HG03571 (cell line): ENCODE data around the gene UBAC2.

Experiments
- ATAC-seq: cut with Tn5 transposase; IDR thresholded peaks from one replicate; pipeline ENCODE4 v1.9.1; 2021; ENCODE audit not compliant: unreplicated experiment

UBAC2 gene, protein sequence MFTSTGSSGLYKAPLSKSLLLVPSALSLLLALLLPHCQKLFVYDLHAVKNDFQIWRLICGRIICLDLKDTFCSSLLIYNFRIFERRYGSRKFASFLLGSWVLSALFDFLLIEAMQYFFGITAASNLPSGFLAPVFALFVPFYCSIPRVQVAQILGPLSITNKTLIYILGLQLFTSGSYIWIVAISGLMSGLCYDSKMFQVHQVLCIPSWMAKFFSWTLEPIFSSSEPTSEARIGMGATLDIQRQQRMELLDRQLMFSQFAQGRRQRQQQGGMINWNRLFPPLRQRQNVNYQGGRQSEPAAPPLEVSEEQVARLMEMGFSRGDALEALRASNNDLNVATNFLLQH

DNA sequence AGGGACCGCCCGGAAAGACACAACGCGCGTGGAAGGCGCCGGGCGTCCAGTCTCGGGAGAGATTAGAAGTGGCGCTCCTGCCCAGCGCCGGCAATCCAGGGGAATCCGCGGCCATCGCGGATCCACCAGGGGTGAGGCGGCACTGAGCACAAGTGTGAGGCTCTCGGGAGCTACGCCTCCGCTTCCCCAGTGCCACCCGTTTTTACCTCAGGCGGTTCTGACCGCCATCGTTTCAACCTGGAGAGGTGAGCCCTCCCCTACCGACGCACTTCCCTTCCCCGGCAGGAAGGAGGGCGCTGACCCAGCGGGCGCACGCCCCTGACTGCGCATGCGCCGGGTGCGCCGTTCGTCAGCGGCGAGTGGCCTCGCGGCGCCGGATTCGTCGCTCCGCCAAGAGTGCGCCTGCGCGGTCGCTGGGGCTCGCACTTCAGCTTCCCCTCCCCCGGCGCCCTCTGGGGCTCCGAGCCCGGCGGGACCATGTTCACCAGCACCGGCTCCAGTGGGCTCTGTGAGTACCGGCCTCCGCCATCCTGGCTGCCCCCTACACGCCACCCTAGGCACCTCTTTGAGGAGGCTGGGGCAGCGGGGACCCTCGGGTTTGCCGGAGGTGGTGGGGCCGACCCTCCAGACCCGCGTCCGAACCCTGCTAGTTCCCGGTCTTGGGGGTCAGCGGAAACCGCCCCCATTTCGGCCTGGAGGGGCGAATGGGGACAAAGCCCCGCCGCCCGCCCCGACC is at the start of gene UBAC2:
Gene UBAC2 (plus strand): TSS at position 423 of the 736 bp plus-strand sequence. CDS start 55 bp downstream, at position 478.
- peak; percentile 63 for ATAC-seq

DNA sequence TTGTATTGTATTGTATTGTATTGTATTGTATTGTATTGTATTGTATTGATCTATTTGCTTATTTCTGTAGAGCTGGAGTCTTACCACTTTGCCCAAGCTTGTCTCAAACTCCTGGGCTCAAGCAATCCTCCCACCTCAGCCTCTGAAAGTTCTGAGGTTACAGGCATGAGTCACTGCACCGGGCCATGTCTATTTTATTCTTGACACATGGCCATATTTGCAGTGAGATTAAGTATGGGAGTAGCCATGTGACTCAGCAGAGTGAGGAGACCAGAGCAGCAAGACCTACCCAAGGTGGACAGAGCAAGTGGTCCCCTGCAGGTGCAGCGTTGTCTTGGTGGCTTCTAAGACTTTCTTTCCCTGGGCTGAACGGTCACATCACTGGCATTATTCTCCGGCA is 49.1 kb upstream of the UBAC2 start:
- ATAC-seq: peak; percentile 77

DNA sequence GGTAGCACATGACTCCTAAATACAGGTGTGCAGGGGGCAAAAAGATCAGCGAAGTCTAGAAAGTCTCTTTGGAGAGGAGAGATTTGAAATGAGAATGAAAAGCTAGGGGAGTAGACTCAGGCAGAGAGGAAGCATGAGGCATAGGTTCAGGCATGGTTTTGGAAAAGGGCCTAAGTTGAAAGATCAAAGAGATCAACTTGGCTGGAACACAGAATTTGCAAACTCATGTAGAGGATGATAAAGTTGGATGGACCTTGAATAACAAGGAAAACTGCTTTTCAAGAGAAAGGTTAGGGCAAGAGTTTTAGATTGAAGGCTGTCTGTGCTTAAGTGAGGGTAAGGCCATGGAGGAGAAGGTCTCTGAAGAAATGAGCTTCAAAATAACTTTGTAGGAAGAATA is 47.4 kb upstream of the UBAC2 start:
- ATAC-seq: no peak

DNA sequence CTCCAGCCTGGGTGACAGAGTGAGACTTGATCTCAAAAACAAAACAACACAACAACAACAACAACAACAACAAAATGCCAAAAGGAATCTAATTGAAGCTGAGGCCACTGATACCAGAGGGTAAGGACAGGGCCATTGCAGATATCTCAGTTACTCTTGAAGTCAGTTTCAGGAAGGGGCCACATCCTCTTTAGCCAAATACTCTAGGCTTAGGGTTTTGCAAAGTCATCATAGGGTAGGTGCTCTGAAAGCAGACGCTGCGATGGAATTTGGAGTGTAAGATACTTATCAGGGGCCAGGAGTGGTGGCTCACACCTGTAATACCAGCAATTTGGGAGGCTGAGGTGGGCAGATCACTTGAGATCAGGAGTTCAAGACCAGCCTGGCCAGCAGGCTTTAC is 46.6 kb upstream of the UBAC2 start:
- no peak for ATAC-seq

DNA sequence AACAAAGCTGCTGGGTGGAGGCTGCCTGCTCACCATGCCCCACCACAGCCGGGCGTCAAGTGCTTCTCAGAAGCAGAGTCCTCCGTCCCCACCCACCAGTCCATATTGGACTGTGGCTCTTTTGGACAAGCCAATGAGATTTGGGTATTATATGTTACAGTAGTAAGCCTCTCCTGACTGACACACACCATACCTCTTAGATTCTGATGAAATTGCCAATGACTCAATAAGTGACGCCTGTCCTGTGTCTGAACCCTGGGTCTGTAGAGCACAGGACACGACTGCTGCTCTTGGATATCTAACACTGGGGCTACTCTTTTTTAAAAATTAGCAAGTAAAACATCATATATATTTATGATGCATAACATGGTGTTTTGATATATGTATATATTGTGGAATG is 44.8 kb upstream of the UBAC2 start:
- ATAC-seq: no peak

DNA sequence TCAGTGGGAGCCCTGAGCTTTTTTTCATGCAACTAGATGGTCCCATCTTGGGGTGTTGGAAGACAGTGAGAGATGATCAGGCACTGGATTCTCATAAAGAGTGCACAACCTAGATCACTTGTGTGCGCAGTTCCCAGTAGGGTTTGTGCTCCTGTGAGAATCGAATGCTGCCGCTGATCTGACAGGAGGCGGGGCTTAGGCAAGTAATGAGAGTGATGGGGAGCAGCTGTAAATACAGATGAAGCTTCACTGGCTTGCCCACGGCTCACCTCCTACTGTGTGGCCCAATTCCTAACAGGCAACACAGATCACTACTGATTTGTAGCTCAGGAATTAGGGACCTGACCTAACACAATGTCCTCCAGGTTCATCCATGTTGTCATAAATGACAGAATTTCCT is 43.6 kb upstream of the UBAC2 start:
- no peak for ATAC-seq

DNA sequence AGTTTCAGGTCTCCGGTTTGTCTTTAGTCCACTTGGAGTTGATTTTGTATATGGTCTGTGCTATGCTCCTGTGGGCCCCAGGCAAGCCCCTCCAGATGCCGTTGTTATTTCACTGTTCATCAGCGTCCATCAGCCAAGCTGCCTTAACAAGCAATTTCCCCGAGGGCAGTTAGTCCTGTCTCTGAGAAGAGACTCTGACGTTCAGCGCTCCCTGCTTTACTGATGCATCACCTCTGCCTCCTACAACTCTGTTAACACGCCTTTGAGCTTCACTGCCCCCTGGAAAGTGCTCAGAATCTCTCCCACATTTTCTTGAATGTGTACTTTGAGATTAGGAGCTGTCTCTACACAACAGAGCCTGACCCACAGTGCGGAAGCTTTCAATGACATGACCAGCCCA is 41.8 kb upstream of the UBAC2 start:
- no peak for ATAC-seq

DNA sequence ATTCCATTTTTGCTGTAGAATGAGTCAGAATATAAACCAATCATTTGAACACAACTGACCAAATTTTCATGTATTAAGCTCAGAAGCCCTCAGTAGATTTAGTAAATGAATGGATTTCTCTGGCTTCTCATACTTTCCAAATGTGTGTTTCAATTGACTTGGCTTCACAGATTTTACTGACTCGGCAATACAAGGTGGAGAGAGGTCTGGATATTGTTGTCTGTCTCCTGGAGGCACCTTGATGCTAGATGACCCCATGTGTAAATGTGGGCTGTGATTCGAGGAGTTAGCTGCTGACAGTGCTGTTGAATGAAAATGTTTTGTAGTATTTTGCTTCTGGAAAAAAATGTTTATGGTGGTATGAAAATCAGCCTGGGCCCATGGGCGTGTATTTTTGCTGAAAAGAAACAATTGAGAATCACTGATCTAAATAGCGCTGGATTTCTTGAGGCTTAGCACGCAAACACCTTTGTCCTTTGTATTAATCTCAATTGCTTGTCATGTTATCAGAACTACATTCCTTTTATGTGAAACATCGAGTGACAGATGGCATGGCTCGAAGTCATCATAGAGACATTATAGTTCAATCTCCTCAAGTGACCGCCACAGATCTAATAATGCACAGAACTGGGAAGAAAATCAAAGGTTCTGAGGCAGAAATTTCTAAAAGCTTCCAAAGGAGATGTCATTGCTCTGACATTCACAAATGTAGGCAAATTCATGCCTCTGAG is 41.2 kb upstream of the UBAC2 start:
- no peak for ATAC-seq

DNA sequence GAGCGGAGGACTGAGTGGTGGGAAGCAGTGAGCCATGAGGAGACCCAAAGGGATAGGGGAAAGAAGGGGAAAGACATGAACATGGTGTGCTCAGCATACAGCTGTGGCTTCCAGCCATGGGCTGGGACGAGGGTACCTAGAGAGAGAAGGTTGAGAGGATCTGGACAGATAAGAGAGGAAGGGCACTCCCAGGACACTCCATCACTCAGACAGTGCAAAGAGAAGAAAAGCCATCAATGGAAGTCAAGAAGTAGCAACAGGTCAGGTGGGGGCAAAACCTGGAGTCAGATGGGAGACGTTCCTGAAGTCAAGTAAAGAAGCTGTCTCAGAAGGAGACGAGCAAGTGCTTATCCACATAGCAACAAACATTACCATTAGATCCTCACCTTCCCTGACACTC is 40.2 kb upstream of the UBAC2 start:
- ATAC-seq: no peak

DNA sequence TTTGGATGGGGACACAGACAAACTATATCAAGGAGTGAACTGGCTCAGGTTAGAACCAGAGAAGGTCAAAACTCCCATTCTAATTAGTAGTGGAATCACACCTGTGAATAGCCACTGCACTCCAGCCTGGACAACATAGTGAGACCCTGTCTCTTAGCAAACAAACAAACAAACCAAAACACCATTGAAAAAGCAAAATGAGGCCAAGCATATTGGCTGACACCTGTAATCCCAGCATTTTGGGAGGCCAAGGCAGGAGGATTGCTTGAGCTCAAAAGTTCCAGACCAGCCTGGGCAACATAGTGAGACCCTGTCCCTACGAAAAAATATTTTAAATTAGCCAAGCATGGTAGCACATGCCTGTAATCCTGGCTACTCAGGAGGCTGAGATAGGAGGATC is 39.1 kb upstream of the UBAC2 start:
- ATAC-seq: no peak

DNA sequence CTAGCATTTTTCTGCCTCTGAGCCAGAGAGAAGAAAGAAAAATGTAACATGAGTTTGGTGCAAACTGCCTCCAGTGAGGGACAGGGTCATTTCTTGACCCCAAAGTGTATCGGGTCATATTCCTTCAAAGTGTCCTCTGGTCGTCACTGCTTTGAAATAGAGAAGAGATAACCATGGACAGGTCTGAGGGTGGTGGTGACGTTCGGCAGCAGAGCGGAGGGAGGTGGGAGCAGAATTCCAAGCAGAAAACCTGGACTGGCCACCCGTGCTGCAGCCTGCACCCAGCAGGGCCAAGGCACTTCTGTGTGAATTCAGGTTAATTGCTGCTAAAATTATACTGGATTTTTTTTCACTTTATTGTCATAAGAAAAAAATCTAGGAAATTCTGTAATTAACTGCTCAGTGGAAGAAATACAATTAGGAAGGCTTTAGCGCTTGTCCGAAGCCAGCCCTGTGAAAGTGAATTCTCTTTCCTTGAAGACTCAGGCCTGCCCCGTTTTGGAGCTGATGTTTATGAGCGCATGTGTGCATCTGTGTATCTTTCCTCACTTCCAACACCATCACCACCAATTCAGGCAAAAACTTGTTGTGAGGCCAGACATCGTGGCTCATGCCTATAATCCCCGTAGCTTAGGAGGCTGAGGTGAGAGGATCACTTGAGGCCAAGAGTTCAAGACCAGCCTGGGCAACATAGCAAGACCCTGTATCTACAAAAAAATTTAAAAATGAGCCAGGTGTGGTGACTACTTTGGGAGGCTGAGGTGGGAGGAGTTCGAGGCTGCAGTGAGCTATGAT is 37.9 kb upstream of the UBAC2 start:
- ATAC-seq: no peak

DNA sequence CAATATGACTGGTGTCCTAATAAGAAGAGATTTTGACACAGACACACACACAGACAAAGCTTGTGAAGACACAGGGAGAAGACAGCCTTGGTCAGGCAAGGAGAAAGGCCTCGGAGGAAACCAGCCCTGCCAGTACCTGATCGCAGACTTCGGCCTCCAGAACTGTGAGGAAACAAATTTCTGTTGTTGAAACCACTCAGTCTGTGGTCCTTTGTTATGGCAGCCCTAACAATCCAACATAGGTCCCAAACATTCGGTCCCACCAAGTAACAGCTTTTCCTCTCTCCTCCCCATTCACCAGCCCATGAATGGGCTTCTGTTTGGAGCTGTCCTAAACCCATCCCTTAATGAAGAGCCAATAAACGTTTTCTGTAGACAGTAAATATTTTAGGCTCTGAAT is 36.4 kb upstream of the UBAC2 start:
- ATAC-seq: no peak

DNA sequence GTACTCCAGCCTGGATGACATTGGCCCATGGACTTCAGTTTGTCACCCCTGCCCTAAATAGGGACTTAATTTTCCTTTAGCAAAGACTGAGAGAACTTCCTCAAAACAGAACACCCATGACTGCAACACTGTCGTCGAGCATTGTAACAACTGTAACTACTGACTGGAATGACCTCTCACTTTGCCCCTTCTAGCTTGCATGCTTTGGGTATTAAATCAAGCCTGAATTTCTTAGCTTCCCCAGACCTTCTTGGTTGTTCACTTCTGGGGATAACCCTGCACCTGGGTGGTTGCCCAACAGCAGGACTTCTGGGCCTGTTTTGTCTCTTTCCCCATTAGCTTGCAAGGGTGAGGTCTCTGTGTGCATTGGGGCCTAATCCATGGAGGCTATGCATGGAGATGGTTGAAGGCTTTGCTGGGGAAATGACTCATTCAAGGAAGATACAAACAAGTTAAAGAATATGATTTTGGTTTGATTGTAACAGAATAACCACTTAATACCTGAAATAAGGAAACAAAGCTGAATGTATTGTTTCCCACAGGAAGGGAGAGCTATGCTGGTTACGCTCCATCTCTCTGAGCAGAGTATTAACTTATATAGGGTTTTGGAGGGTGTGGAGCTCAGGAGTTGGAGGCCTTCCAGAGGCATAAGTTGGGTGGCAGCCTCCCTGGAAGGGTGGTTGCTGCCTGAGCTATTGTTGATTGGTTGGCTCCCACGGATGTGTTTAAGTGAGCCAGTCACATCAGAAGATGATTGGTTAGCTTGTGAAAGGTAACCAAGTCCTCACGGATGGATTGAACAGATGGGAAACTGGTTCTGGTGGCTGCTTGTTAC is 34.7 kb upstream of the UBAC2 start:
- no peak for ATAC-seq

DNA sequence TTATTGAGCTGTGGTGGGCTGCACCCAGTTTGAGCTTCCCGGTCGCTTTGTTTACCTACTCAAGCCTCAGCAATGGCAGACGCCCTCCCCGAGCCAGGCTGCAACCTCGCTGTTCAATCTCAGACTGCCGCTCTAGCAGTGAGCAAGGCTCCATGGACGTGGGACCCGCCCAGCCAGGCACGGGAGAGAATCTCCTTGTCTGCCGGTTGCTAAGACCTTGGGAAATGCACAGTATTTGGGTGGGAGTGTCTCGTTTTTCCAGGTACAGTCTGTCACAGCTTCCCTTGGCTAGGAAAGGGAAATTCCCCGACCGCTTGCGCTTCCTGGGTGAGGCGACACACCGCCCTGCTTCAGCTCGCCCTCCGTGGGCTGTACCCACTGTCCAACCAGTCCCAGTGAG is 27.7 kb upstream of the UBAC2 start:
- no peak for ATAC-seq

DNA sequence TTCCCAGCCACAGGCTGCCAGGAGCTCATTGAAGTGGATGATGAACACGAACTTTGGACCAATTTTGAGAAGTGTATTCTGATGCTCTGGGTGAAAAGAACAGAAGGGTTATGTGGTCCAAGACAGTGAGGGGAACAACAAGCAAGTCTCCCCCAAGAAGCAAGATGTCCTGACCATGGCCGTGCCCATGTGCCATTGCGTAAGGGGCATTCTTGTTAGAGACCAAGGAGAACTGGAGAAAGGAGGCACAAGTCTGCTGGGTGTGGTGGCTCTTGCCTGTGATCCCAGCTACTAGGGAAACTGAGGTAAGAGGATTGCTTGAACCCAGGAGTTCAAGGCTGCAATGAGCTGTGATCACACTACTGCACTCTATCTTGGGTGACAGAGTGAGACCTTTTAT is 27.0 kb upstream of the UBAC2 start:
- no peak for ATAC-seq

DNA sequence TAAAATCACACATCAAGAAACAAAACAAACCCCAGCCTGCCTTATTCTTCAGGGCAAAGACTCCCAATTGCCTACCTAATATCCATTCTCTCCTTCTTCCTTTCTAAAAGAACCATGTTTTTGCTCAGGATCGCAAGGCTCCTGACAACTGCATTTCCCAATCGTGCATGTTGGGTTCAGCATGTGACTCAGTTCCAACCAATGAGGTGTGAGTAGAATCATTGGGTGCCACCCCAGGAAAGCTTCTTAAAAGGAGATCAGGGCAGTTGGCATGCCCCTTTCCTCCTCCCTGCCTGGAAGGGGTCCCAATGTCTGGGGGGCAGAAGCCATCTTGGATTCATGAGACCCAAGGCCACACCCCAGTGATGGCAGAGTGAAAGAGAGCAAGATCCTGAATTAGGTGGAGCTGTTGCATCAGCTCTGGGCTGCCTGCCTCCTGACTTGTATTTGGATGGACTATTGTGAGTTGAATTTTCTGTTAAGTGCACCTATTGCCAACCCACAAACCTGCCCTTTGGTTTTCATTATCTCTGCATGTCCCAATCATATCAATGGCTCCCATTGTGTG is 26.0 kb upstream of the UBAC2 start:
- ATAC-seq: no peak

DNA sequence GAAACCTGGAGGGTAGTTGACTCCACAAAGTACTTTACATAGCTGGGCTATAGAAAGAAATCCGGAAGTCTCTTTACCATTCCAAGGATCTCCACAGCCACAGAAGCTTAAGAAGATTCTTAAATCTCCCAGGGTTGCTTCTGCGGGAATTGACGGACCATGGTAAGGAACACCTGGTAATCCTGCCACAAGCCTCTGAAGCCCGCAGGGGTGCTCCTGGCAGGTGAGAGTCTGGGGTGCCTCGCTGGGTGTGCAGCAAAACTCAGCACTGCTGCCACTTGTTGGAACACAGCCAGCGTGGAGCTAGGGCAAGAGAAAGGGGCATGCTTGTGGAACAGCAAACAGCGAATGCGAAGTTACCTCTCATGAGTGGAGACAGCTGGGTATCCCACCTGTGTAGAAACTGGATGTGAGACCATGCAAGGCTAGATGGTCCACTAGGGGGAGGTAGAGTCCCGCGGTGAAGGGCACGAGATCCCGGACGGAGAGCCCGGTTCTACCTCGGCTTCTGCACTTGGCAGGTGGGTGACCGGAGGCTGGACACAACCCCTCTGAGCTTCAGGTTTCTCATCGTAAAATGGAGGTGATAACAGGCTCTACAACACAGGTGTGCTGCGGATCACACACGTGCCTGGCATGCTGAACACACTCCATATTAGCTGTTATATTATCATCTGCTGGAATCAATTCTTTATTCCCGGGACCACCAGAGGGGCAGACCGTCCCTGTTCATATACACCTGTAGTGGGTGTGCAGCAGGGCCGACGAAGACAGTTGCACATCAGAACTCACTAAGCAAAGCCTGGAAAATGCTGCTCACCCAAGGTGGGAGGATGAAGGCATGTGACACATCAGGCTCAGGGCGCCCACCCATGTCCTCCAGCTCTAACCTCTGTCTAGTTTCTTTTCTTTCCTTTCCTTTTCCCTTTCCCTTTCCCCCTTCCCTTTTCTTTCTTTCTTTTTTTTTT is 24.1 kb upstream of the UBAC2 start:
- peak; percentile 76 for ATAC-seq

DNA sequence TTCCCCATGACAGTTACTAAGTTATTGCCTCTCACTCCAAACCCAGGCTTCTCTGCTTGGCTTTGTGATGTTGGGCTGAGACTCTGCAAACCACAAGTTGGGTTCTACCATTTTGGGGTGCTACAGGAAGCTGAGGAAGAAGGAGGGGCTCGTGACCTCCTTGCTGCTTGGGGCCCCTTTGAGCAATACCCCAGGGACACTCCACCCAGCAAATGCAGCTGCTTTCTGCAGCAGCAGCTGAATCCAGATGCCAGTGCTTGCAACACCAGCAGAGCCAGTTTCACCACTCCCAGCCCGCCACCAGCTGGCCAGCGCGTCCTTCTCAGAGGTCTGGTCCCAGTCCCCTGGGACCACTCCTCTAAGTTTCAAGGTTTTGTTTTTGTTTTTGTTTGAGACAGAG is 22.0 kb upstream of the UBAC2 start:
- no peak for ATAC-seq

DNA sequence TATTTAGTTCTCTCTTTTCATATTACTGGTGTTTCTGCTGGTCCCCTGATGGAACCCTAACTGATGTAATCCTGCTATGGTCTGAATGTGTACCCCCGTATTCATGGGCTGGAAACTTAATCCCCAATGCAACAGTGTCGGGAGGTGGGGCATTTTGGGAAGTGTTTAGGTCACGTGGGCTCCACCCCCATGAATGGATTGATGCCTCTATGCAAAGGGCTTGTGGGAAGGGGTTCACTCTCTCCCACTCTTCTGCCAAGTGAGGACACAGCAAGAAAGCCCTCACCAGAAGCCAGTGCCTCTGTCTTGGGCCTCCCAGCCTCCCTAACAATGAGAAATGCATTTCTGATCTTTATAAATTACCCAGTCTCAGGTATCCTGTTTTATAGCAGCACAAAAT is 21.2 kb upstream of the UBAC2 start:
- ATAC-seq: no peak
